ENCODE measurements around the gene CCDC7. TPM values are rescaled to one million over a fixed set of nuclear protein-coding genes. Genes with fewer than 3 reads are reported as not detected.
"Not testable (repeated sequence)": the region's sequence is repeated elsewhere in the genome, so short reads cannot be mapped to it uniquely, and the experiment has no call there.

Gene CCDC7
- polyA plus RNA-seq, 4 donors = 3.5 to 7.1 (median 5.3) TPM

- DNase-seq (ENCODE audit: low read depth in 4 of 4, low spot score in 2 of 4) = no peak
Measured at GRCh38 chr10:32911285-32912016, 465.5 kb downstream of the CCDC7 start.

DNA sequence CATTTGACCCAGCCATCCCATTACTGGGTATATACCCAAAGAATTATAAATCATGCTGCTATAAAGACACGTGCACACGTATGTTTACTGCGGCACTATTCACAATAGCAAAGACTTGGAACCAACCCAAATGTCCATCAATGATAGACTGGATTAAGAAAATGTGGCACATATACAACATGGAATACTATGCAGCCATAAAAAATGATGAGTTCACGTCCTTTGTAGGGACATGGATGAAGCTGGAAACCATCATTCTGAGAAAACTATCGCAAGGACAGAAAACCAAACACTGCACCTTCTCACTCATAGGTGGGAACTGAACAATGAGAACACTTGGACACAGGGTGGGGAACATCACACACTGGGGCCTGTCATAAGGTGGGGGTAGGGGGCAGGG, 471.9 kb downstream of the CCDC7 start:
- DNase-seq (ENCODE audit: low read depth in 4 of 4, low spot score in 2 of 4) = not testable (repeated sequence)

DNA sequence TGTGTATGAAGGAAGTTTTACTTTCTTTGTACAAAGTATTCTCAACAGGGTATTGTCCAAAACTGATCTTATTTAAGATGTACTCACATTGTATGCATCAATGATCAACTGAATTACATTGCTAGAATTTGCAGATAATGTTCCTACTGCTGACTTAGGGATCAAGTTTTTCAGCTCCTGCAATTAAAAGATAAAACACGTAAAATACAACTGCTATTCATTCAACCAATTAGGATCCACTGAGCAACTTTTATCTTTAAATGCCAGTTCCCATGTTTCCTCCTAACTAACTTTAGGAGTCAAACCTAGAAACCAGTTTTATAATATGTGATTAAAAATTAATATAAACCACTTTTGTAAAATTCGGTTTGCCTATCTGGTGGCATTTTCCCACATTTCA, 476.2 kb downstream of the CCDC7 start:
- DNase-seq (ENCODE audit: low read depth in 4 of 4, low spot score in 2 of 4) = no peak

GRCh38 chr10:32923134-32923533, 477.2 kb downstream of the CCDC7 start:
- DNase-seq (ENCODE audit: low read depth in 4 of 4, low spot score in 2 of 4) = no peak

- DNase-seq (ENCODE audit: low read depth in 4 of 4, low spot score in 2 of 4) = no peak
Measured at GRCh38 chr10:32923849-32924248, 477.9 kb downstream of the CCDC7 start.

Other genes starting within 250 kb of the CCDC7 start
- 10 to 100 TPM; 52.5 to 73.5 (median 69.4) TPM for gene EPC1, start 99.0 kb upstream of the CCDC7 start, polyA plus RNA-seq (ENCODE audit: insufficient read length in 4 of 4)